IMR-90 (cell line): ENCODE data around the gene EIF2B5.

ENCODE experiments used
- CHD1 ChIP-seq: IDR thresholded peaks from 2 replicates; pipeline ENCODE4 v1.6.1; 2012; ENCODE audit warnings: low read depth, low read length, improper control_type of control experiment
- CTCF ChIP-seq: conservative IDR thresholded peaks from 2 replicates; pipeline ENCODE4 v1.5.1; 2012; ENCODE audit warnings: mild to moderate bottlenecking, low read depth, low read length, improper control_type of control experiment
- MAFK ChIP-seq: IDR thresholded peaks from 2 replicates; pipeline ENCODE4 v1.6.1; 2012; ENCODE audit warnings: low read depth, low read length, improper control_type of control experiment
- MXI1 ChIP-seq: IDR thresholded peaks from 2 replicates; pipeline ENCODE4 v1.6.1; 2012; ENCODE audit warnings: low read depth, mild to moderate bottlenecking, low read length, moderate library complexity, borderline replicate concordance
- POLR2A ChIP-seq: IDR thresholded peaks from 2 replicates; pipeline ENCODE4 v1.6.1; 2012; ENCODE audit warnings: mild to moderate bottlenecking, low read depth, low read length
- RFX5 ChIP-seq: IDR thresholded peaks from 2 replicates; pipeline ENCODE4 v1.8.0; 2012; ENCODE audit warnings: low read depth, mild to moderate bottlenecking, low read length, moderate library complexity
- SMC3 ChIP-seq: fragments of 150-350 bp; IDR thresholded peaks from 2 replicates; pipeline ENCODE4 v1.6.1; 2016; ENCODE audit warnings: low read depth, mild to moderate bottlenecking, antibody characterized with exemption, low read length, moderate library complexity
- USF2 ChIP-seq: fragments of 150-350 bp; IDR thresholded peaks from 2 replicates; pipeline ENCODE4 v1.6.1; 2017; ENCODE audit warnings: mild to moderate bottlenecking, antibody characterized with exemption, low read length, low read depth

- TF ChIP-seq CTCF (no peak), SMC3 (no peak), CHD1 (no peak), RFX5 (no peak), USF2 (no peak), POLR2A (no peak), MXI1 (no peak), MAFK (no peak)
These were observed 54.3 kb downstream of the EIF2B5 start for GRCh38 chr3:184189421-184189820.
